Prostate gland (tissue), 2 donors: ENCODE results near the gene OXT. TPM values are rescaled to one million over a fixed set of nuclear protein-coding genes. Genes with fewer than 3 reads are reported as not detected.

Experiments
- DNase-seq: peaks from one replicate; pipeline ENCODE4 v3.0.0-alpha.2; 2019; ENCODE audit warnings: low spot score
- H3K27ac ChIP-seq, 2 donors: fragments of 200-600 bp; sonication (generic); 2 replicates each; pipeline ENCODE4 v1.5.1; 2017 to 2019
- H3K27me3 ChIP-seq: fragments of 200-600 bp; sonication (generic); replicated peaks from 2 replicates; pipeline ENCODE4 v1.5.1; 2019; ENCODE audit not compliant: insufficient read depth
- H3K36me3 ChIP-seq, 2 donors: fragments of 200-600 bp; sonication (generic); 1 replicate in 1 of 2; 2 replicates in 1 of 2; pipeline versions ENCODE4 v1.5.1 to v1.8.1; 2017 to 2019
- H3K4me1 ChIP-seq: fragments of 200-600 bp; sonication (generic); replicated peaks from 2 replicates; pipeline ENCODE4 v1.5.1; 2019
- H3K4me3 ChIP-seq, 2 donors: fragments of 200-600 bp; sonication (generic); 2 replicates each; pipeline ENCODE4 v1.5.1; 2017 to 2019
- H3K9me3 ChIP-seq: fragments of 200-600 bp; sonication (generic); 2 replicates; pipeline ENCODE4 v1.5.1; 2017
- CTCF ChIP-seq, 4 experiments: fragments of 200-600 bp in 2 of 4; fragments of 450-650 bp in 2 of 4; sonication (generic) in 2 of 4; IDR thresholded peaks; 1 replicate in 3 of 4; 2 replicates in 1 of 4; pipeline ENCODE4 v1.5.1; 2016 to 2019; ENCODE audit warnings: antibody characterized with exemption in 4 of 4, mild to moderate bottlenecking in 2 of 4, moderate library complexity in 2 of 4
- POLR2A ChIP-seq: fragments of 450-650 bp; IDR thresholded peaks from one replicate; pipeline ENCODE4 v1.6.1; 2016; ENCODE audit warnings: antibody characterized with exemption, mild to moderate bottlenecking
- POLR2AphosphoS5 ChIP-seq: sonication (generic); formaldehyde crosslinking; IDR thresholded peaks from one replicate; pipeline ENCODE4 v1.6.1; 2017; ENCODE audit warnings: antibody characterized with exemption
- WGBS: methylation state at CpG from one replicate; pipeline ENCODE4 v1.1.5; 2018; 5-methylcytosine and 5-hydroxymethylcytosine counted together
- intact Hi-C: fragments of 100-400 bp; cut with DNase I; formaldehyde crosslinking; loops from one replicate; pipeline ENCODE4 v1.14.2; 2022
- total RNA-seq, 2 donors: library from RNA; depleted of rRNA; stranded (reverse); fragments of >200 nt; gene quantifications; one replicate each; pipeline ENCODE4 v1.1.0, GENCODE V29; 2016

The OXT gene
- total RNA-seq, 2 donors from 2014 or later = 9.8 TPM; not detected in 1

- H3K27ac ChIP-seq = no peak overlapping the region
- DNase-seq = no peak
- no peaks in the 10 kb centered on the region for H3K9me3 ChIP-seq
- no peaks in the 10 kb centered on the region for H3K27me3 ChIP-seq
- peaks cover 0 to 11% of the 10 kb centered on the region in 2 donors for H3K36me3 ChIP-seq
- no peaks in the 10 kb centered on the region for H3K4me1 ChIP-seq
- H3K4me3 ChIP-seq = no peak overlapping the region
- 66% methylated on average over 14 of the region's 14 CpGs for WGBS
- intact Hi-C loops = no loop called here
- TF ChIP-seq POLR2A (no peak), CTCF (IDR thresholded peaks at IDR 0.05) (no peak), POLR2AphosphoS5 (no peak)
These were observed 35.4 kb downstream of the OXT start for GRCh38 chr20:3106658-3107463.

- intact Hi-C loops = no loop called here
- peaks cover 0 to 11% of the 10 kb centered on the region in 2 donors for H3K36me3 ChIP-seq
- no peaks in the 10 kb centered on the region for H3K9me3 ChIP-seq
These were observed 36.1 kb downstream of the OXT start for GRCh38 chr20:3107464-3108025.

GRCh38 chr20:3109350-3110302 is 38.2 kb downstream of the OXT start:
- Histone ChIP-seq H3K27me3 (no peaks in the 10 kb centered on the region), H3K27ac (no peak overlapping the region), H3K36me3 (peaks cover 0 to 11% of the 10 kb centered on the region in 2 donors), H3K4me3 (no peak overlapping the region), H3K4me1 (no peaks in the 10 kb centered on the region), H3K9me3 (no peaks in the 10 kb centered on the region)
- TF ChIP-seq CTCF (IDR thresholded peaks at IDR 0.05) (no peak), POLR2A (no peak), POLR2AphosphoS5 (no peak)
- intact Hi-C loops = loop anchor here (5.0 kb wide), 1 partner anchor 52 kb away; no protein-coding TSS in a partner anchor
- 89% methylated on average over 22 of the region's 23 CpGs for WGBS
- no peak for DNase-seq

More at GRCh38 chr20:3107464-3108025, 36.1 kb downstream of the OXT start:
- no peaks in the 10 kb centered on the region for H3K27me3 ChIP-seq
- no peak overlapping the region for H3K4me3 ChIP-seq
- 86% methylated on average over 6 of the region's 12 CpGs for WGBS
- no peaks in the 10 kb centered on the region for H3K4me1 ChIP-seq
- no peak for DNase-seq
- H3K27ac ChIP-seq = no peak overlapping the region
- no peak for TF ChIP-seq POLR2A
- TF ChIP-seq POLR2AphosphoS5 = no peak
- TF ChIP-seq CTCF (IDR thresholded peaks at IDR 0.05) = no peak

- no peak for TF ChIP-seq POLR2AphosphoS5
- no peak for DNase-seq
- WGBS = 88% methylated on average over 7 of the region's 7 CpGs
- no peaks in the 10 kb centered on the region for H3K4me1 ChIP-seq
- no peak overlapping the region for H3K4me3 ChIP-seq
- intact Hi-C loops = loop anchor here (5.0 kb wide), 1 partner anchor 54 kb away; no protein-coding TSS in a partner anchor
- peaks cover 0 to 11% of the 10 kb centered on the region in 2 donors for H3K36me3 ChIP-seq
- no peaks in the 10 kb centered on the region for H3K27me3 ChIP-seq
- no peaks in the 10 kb centered on the region for H3K9me3 ChIP-seq
- no peak overlapping the region for H3K27ac ChIP-seq
These were observed 40.1 kb downstream of the OXT start for GRCh38 chr20:3111507-3111906.

- H3K9me3 ChIP-seq = no peaks in the 10 kb centered on the region
- TF ChIP-seq POLR2A (no peak), POLR2AphosphoS5 (no peak), CTCF (IDR thresholded peaks at IDR 0.05) (no peak)
- 50% methylated on average over 2 of the region's 2 CpGs for WGBS
- H3K4me3 ChIP-seq = no peak overlapping the region
- H3K4me1 ChIP-seq = no peaks in the 10 kb centered on the region
- peaks cover 0 to 11% of the 10 kb centered on the region in 2 donors for H3K36me3 ChIP-seq
- H3K27ac ChIP-seq = no peak overlapping the region
- intact Hi-C loops = loop anchor here (5.0 kb wide), 1 partner anchor 55 kb away; no protein-coding TSS in a partner anchor
- DNase-seq = no peak
- H3K27me3 ChIP-seq = no peaks in the 10 kb centered on the region
These were observed 40.6 kb downstream of the OXT start for GRCh38 chr20:3111995-3112394.
